ENCODE results near the gene PGBD2.
"Not testable (repeated sequence)": the region's sequence is repeated elsewhere in the genome, so short reads cannot be mapped to it uniquely, and the experiment has no call there.

Gene PGBD2

GRCh38 chr1:248881261-248881660 lies 24.8 kb upstream of the PGBD2 start:
- no peaks in the 10 kb centered on the region for H3K36me3 Mint-ChIP-seq
- no peak for ATAC-seq
- no peak for DNase-seq (ENCODE audit: low spot score in 2 of 2)
- no peak overlapping the region for H3K27ac Mint-ChIP-seq
- H3K9me3 Mint-ChIP-seq = no peaks in the 10 kb centered on the region
- H3K4me3 Mint-ChIP-seq = no peak overlapping the region
- peaks cover 6% of the 10 kb centered on the region for H3K4me1 Mint-ChIP-seq

GRCh38 chr1:248882427-248882826 lies 23.6 kb upstream of the PGBD2 start:
- not testable (repeated sequence) for H3K9me3 Mint-ChIP-seq, H3K36me3 Mint-ChIP-seq, H3K4me1 Mint-ChIP-seq, H3K27ac Mint-ChIP-seq, ATAC-seq, H3K4me3 Mint-ChIP-seq
- peak in 1 of 2 donors; percentile 25 for DNase-seq (ENCODE audit: low spot score in 2 of 2)

- no peak overlapping the region for H3K4me3 Mint-ChIP-seq
- no peak for ATAC-seq
Measured at GRCh38 chr1:248884632-248885295, 21.3 kb upstream of the PGBD2 start.

GRCh38 chr1:248885646-248886045 lies 20.4 kb upstream of the PGBD2 start:
- ATAC-seq (no peak), DNase-seq (ENCODE audit: low spot score in 2 of 2) (no peak)
- H3K4me1 Mint-ChIP-seq = peaks cover 5% of the 10 kb centered on the region
- H3K36me3 Mint-ChIP-seq = no peaks in the 10 kb centered on the region
- H3K4me3 Mint-ChIP-seq = no peak overlapping the region
- H3K9me3 Mint-ChIP-seq = no peaks in the 10 kb centered on the region
- no peak overlapping the region for H3K27ac Mint-ChIP-seq

More at GRCh38 chr1:248884632-248885295, 21.3 kb upstream of the PGBD2 start:
- DNase-seq (ENCODE audit: low spot score in 2 of 2) = peak in 1 of 2 donors; percentile 6
- no peaks in the 10 kb centered on the region for H3K36me3 Mint-ChIP-seq
- H3K9me3 Mint-ChIP-seq = no peaks in the 10 kb centered on the region
- H3K27ac Mint-ChIP-seq = no peak overlapping the region
- no peaks in the 10 kb centered on the region for H3K4me1 Mint-ChIP-seq

GRCh38 chr1:248886237-248886895 lies 19.7 kb upstream of the PGBD2 start:
- no peak for ATAC-seq
- H3K4me3 Mint-ChIP-seq = no peak overlapping the region
- peak in 1 of 2 donors; percentile 8 for DNase-seq (ENCODE audit: low spot score in 2 of 2)
- no peaks in the 10 kb centered on the region for H3K9me3 Mint-ChIP-seq
- H3K4me1 Mint-ChIP-seq = peaks cover 9% of the 10 kb centered on the region
- no peak overlapping the region for H3K27ac Mint-ChIP-seq
- H3K36me3 Mint-ChIP-seq = no peaks in the 10 kb centered on the region

GRCh38 chr1:248889914-248890243 lies 16.2 kb upstream of the PGBD2 start:
- H3K4me3 Mint-ChIP-seq, H3K27ac Mint-ChIP-seq, ATAC-seq, H3K4me1 Mint-ChIP-seq, H3K36me3 Mint-ChIP-seq, H3K9me3 Mint-ChIP-seq: not testable (repeated sequence)
- peak in 1 of 2 donors; percentile 3 for DNase-seq (ENCODE audit: low spot score in 2 of 2)

GRCh38 chr1:248890549-248891498 lies 15.2 kb upstream of the PGBD2 start:
- H3K27ac Mint-ChIP-seq = no peak overlapping the region
- H3K4me3 Mint-ChIP-seq = no peak overlapping the region
- ATAC-seq = peak; percentile 53
- no peaks in the 10 kb centered on the region for H3K36me3 Mint-ChIP-seq
- H3K9me3 Mint-ChIP-seq = no peaks in the 10 kb centered on the region
- DNase-seq (ENCODE audit: low spot score in 2 of 2) = peak in 1 of 2 donors; percentile 38
- H3K4me1 Mint-ChIP-seq = peaks cover 9% of the 10 kb centered on the region

GRCh38 chr1:248891758-248892157 lies 14.3 kb upstream of the PGBD2 start:
- Mint-ChIP-seq H3K36me3 (no peaks in the 10 kb centered on the region), H3K4me3 (no peak overlapping the region)

GRCh38 chr1:248892590-248892989 lies 13.4 kb upstream of the PGBD2 start:
- Mint-ChIP-seq H3K4me1 (peaks cover 9% of the 10 kb centered on the region), H3K36me3 (no peaks in the 10 kb centered on the region), H3K27ac (no peak overlapping the region), H3K4me3 (no peak overlapping the region), H3K9me3 (no peaks in the 10 kb centered on the region)
- DNase-seq (ENCODE audit: low spot score in 2 of 2) (peak in 1 of 2 donors; percentile 26), ATAC-seq (no peak)

More at GRCh38 chr1:248891758-248892157, 14.3 kb upstream of the PGBD2 start:
- ATAC-seq (no peak), DNase-seq (ENCODE audit: low spot score in 2 of 2) (no peak)
- H3K4me1 Mint-ChIP-seq = peaks cover 9% of the 10 kb centered on the region
- no peak overlapping the region for H3K27ac Mint-ChIP-seq
- H3K9me3 Mint-ChIP-seq = no peaks in the 10 kb centered on the region

- DNase-seq (ENCODE audit: low spot score in 2 of 2) = no peak
- Mint-ChIP-seq H3K4me1 (peaks cover 9% of the 10 kb centered on the region), H3K27ac (no peak overlapping the region), H3K9me3 (no peaks in the 10 kb centered on the region), H3K36me3 (no peaks in the 10 kb centered on the region), H3K4me3 (no peak overlapping the region)
- ATAC-seq = no peak
Measured at GRCh38 chr1:248894837-248895236, 11.2 kb upstream of the PGBD2 start.

GRCh38 chr1:248897412-248898337 lies 8.4 kb upstream of the PGBD2 start:
- ATAC-seq (no peak), DNase-seq (ENCODE audit: low spot score in 2 of 2) (no peak)
- Mint-ChIP-seq H3K4me1 (no peaks in the 10 kb centered on the region), H3K4me3 (no peak overlapping the region), H3K9me3 (no peaks in the 10 kb centered on the region), H3K27ac (no peak overlapping the region), H3K36me3 (no peaks in the 10 kb centered on the region)

- Mint-ChIP-seq H3K4me1 (no peaks in the 10 kb centered on the region), H3K9me3 (no peaks in the 10 kb centered on the region), H3K36me3 (no peaks in the 10 kb centered on the region), H3K27ac (no peak overlapping the region), H3K4me3 (no peak overlapping the region)
- DNase-seq (ENCODE audit: low spot score in 2 of 2) = no peak
- ATAC-seq = no peak
Measured at GRCh38 chr1:248900637-248901036, 5.4 kb upstream of the PGBD2 start.

- Mint-ChIP-seq H3K36me3 (no peaks in the 10 kb centered on the region), H3K4me3 (no peak overlapping the region), H3K9me3 (no peaks in the 10 kb centered on the region), H3K27ac (no peak overlapping the region), H3K4me1 (peaks cover under 1% of the 10 kb centered on the region)
- ATAC-seq (no peak), DNase-seq (ENCODE audit: low spot score in 2 of 2) (no peak)
Measured at GRCh38 chr1:248901578-248901977, 4.5 kb upstream of the PGBD2 start.

GRCh38 chr1:248904437-248905216 lies 1.4 kb upstream of the PGBD2 start:
- H3K9me3 Mint-ChIP-seq = no peaks in the 10 kb centered on the region
- peaks cover 24% of the 10 kb centered on the region for H3K4me1 Mint-ChIP-seq
- no peak overlapping the region for H3K4me3 Mint-ChIP-seq
- H3K36me3 Mint-ChIP-seq = no peaks in the 10 kb centered on the region
- ATAC-seq = no peak
- DNase-seq (ENCODE audit: low spot score in 2 of 2) = no peak
- H3K27ac Mint-ChIP-seq = no peak overlapping the region
